Placental pericyte (primary cell): ENCODE results near the gene SLC6A18. TPM values are rescaled to one million over a fixed set of nuclear protein-coding genes. Genes with fewer than 3 reads are reported as not detected.

Source experiments
- total RNA-seq: library from RNA; depleted of rRNA; stranded (reverse); fragments of >200 nt; gene quantifications from 2 replicates; pipeline ENCODE4 v1.2.3, GENCODE V29; 2012

The SLC6A18 gene, protein sequence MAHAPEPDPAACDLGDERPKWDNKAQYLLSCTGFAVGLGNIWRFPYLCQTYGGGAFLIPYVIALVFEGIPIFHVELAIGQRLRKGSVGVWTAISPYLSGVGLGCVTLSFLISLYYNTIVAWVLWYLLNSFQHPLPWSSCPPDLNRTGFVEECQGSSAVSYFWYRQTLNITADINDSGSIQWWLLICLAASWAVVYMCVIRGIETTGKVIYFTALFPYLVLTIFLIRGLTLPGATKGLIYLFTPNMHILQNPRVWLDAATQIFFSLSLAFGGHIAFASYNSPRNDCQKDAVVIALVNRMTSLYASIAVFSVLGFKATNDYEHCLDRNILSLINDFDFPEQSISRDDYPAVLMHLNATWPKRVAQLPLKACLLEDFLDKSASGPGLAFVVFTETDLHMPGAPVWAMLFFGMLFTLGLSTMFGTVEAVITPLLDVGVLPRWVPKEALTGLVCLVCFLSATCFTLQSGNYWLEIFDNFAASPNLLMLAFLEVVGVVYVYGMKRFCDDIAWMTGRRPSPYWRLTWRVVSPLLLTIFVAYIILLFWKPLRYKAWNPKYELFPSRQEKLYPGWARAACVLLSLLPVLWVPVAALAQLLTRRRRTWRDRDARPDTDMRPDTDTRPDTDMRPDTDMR
- not detected in 2 replicates for total RNA-seq

GRCh38 chr5:1225081-1225480, at the start of gene SLC6A18:
TSS of gene SLC6A18 (plus strand) at chr5:1225381. CDS start at chr5:1225478, 97 bp downstream.

DNA sequence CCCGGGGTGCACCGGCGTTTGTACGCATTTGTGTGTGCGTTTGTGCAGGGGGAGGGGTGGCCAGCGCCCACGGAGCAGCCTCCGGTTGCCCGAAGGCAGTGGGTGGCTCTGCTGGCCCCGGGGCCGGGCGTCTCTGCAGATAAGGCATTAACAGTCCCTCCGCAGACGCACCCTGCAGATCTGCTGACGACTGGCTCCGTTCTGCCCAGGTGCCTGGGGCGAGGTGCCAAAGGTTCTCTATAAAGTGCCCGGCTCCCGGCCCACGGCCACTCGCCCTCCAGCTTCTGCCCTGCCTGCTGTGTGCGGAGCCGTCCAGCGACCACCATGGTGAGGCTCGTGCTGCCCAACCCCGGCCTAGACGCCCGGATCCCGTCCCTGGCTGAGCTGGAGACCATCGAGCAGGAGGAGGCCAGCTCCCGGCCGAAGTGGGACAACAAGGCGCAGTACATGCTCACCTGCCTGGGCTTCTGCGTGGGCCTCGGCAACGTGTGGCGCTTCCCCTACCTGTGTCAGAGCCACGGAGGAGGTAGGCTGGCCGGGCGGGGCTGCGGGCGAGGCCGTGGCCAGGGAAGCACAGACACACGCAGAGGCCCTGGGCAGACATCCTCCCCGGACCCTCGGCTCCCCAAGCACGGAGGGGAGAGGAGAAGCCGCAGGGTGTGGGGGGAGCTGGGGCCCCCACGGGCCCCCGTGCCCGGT, 23.7 kb upstream of the SLC6A18 start, which contains the start of gene SLC6A19:
SLC6A19 (plus strand) TSS at position 269 of the 699 bp plus-strand sequence; CDS start at position 325, 56 bp downstream.

DNA sequence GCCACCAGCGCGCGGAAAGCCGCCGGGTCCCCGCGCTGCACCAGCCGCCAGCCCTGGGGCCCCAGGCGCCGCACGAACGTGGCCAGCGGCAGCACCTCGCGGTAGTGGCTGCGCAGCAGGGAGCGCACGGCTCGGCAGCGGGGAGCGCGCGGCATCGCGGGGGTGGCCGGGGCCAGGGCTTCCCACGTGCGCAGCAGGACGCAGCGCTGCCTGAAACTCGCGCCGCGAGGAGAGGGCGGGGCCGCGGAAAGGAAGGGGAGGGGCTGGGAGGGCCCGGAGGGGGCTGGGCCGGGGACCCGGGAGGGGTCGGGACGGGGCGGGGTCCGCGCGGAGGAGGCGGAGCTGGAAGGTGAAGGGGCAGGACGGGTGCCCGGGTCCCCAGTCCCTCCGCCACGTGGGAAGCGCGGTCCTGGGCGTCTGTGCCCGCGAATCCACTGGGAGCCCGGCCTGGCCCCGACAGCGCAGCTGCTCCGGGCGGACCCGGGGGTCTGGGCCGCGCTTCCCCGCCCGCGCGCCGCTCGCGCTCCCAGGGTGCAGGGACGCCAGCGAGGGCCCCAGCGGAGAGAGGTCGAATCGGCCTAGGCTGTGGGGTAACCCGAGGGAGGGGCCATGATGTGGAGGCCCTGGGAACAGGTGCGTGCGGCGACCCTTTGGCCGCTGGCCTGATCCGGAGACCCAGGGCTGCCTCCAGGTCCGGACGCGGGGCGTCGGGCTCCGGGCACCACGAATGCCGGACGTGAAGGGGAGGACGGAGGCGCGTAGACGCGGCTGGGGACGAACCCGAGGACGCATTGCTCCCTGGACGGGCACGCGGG, 69.9 kb downstream of the SLC6A18 start, which contains the start of gene TERT:
TERT (minus strand) TSS at position 234 of the 815 bp plus-strand sequence; CDS start at position 155, 79 bp downstream.

Other genes with a start within 250 kb of the SLC6A18 start
- 15.9 and 52.7 TPM in 2 replicates for gene NKD2, start 216.6 kb upstream of the SLC6A18 start, total RNA-seq
- 17.0 and 25.6 TPM in 2 replicates for gene SLC12A7, start 113.3 kb upstream of the SLC6A18 start, total RNA-seq
- not detected in 2 replicates for gene SLC6A19, start 23.8 kb upstream of the SLC6A18 start, total RNA-seq
- not detected in 2 replicates for gene TERT, start 69.7 kb downstream of the SLC6A18 start, total RNA-seq
- gene CLPTM1L, start 119.7 kb downstream of the SLC6A18 start, total RNA-seq: 193 and 301 TPM in 2 replicates
- not detected in 2 replicates for gene SLC6A3, start 220.1 kb downstream of the SLC6A18 start, total RNA-seq